GOT3 (cell line): ENCODE measurements around the gene FDXACB1.

ENCODE experiments used
- DNase-seq: peaks from one replicate; lab custom pipeline; 2025; ENCODE audit warnings: mixed read lengths; lab: John Stamatoyannopoulos, UW

FDXACB1 gene

DNA sequence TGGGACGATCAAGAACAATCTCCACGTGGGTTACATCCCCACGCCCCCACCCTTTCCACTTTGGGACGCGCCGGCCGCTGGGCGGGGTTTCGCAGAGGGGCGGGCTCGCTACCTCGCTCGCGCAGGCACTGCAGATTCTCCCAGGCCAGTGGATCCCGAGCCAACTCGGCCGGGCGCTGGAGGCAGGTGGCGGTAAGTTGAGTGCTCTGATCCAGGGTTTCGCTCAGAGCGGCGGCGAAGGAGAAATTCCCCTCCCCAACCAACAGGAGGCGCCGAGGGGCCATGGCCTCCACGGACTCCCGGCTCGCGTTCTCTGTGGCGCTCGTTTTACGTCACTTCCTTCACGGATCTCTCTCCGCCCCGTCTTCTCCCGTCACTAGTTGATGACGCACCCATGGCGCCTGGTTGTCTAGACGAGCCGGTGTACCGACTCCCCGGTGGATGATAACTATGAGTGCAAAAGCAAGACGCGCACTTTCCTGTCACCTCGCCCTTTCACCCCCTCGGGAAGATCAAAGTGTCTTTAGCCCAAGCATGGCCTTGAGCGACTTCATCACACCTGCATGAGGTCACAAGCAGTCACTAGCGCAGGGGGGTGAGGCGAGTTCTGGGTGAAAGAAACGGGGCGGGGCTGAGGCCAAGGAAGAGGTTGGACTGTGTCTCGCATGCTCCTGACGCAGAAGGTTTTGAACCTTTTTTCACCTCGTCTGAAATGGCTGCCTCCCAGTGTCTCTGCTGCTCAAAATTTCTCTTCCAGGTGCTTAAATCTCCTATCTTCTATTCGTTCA, at the start of gene FDXACB1, which contains the start of gene CFAP68:
FDXACB1 (minus strand) TSS at position 317 of the 788 bp plus-strand sequence; CDS start at position 284, 33 bp downstream.
CFAP68 (plus strand) TSS at position 693 of the 788 bp plus-strand sequence; CDS start at position 713, 20 bp downstream.
- peak; percentile 63 for DNase-seq

GRCh38 chr11:111926505-111927391, 47.8 kb upstream of the FDXACB1 start:
- DNase-seq = peak; percentile 69

GRCh38 chr11:111925953-111926352, 47.0 kb upstream of the FDXACB1 start:
- DNase-seq = no peak

DNA sequence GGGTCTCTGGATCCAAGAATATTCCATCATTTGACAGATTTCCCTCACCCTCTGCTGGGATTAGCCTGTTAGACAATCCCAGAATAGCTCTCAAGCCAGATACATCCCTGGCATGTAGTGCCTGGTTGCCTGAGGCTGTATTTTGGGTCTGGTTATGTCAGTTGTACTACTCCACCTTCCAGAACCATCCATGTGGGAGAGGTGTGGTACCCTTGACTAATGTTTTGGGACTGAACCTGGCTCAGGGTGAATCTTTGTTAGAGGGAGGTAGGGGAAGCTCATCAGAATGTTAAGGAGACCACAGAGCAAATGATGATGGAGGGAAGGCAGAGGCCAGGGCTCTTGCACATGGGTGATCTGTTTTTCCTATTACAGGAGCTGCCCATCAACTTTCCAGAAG, 45.0 kb upstream of the FDXACB1 start:
- no peak for DNase-seq

- no peak for DNase-seq
Observed at GRCh38 chr11:111923351-111923788, 44.4 kb upstream of the FDXACB1 start.

GRCh38 chr11:111922803-111923202, 43.8 kb upstream of the FDXACB1 start:
- no peak for DNase-seq

DNA sequence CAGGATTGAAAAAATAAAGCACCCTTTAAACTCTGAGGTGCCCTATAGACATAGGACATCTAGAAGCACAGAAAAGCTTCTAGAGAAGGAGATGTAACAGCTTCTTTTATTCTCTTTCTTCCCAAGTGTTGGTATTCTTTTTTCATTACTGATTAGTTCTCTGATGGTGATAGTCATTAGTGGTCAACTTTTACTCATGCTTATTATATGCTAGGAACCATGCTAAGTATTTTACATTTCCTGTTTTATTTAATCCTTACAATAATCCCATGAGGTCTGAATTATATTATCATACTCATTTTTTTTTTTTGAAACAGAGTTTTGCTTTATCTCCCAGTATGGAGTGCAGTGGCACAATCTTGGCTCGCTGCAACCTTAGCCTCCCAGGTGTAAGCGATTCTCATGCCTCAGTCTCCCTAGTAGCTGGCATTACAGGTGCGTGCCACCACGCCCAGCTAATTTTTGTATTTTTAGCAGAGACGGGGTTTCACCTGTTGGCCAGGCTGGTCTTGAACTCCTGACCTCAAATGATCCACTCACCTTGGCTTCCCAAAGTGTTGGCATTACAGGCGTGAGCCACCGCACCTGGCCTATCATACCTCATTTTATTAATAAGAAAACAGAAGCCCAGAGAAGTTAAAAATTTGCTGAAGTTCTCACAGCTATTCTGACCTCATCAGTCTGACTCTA, 42.7 kb upstream of the FDXACB1 start:
- DNase-seq = no peak

GRCh38 chr11:111920908-111921307, 41.9 kb upstream of the FDXACB1 start:
- no peak for DNase-seq

- no peak for DNase-seq
Observed at GRCh38 chr11:111918390-111919256, 39.7 kb upstream of the FDXACB1 start, which contains the start of gene C11orf52. Gene C11orf52, plus strand, starts transcription at chr11:111918913. Its CDS starts 60 bp downstream, at chr11:111918973.

DNA sequence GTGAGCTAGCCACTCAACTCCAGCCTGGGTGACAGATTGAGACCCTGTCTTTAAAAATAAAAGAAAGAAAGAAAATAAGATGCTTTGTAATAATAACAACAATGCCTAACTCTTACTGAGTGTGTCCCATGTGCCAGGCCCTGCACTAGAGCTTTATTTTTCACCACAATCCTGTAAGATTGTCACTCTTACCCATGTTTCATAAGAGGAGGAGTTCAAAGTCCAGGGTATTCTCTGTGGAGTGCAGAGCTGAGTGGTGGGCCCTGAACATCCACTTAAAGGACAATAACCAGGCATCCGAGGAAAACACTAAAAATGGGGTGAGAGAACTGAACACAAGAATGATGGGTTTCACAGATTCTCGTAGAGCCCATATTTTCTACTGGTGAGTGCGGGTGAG, 38.8 kb upstream of the FDXACB1 start:
- DNase-seq = no peak

DNA sequence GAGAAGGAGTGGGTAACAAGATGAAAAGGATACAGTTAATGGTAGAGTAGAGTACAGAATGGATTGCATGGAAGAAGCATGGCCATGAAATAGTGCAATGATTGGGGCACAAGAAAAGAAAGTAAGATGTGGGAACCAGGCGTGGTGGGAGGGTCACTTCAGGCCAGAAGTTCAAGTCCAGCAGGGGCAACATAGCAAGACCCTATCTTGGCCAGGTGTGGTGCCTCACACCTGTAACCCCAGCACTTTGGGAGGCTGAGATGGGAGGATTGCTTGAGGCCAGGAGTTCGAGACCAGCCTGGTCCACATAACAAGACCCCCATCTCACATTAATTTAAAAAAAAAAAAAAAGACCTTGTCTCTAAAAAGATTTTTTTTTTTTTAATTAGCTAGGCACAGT, 38.3 kb upstream of the FDXACB1 start:
- no peak for DNase-seq

DNA sequence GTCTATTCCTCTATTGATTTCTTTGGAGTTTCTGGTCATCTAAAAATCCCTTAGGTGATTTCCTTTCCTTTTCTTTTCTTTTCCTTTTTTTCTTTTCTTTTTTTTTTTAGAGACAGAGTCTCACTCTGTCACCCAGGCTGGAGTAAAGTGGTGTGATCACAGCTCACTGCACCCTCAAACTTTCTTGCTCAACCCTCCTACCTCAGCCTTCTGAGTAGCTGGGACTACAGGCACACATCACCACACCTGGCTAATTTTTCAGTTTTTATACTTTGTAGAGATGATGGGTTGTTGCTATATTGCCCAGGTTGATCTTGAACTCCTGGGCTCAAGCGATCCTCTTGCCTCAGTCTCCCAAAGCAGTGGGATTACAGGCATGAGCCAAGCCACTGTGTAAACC, 37.8 kb upstream of the FDXACB1 start:
- DNase-seq = no peak

- no peak for DNase-seq
Observed at GRCh38 chr11:111913997-111914396, 35.0 kb upstream of the FDXACB1 start.

- no peak for DNase-seq
Observed at GRCh38 chr11:111913031-111913861, 34.3 kb upstream of the FDXACB1 start.

DNA sequence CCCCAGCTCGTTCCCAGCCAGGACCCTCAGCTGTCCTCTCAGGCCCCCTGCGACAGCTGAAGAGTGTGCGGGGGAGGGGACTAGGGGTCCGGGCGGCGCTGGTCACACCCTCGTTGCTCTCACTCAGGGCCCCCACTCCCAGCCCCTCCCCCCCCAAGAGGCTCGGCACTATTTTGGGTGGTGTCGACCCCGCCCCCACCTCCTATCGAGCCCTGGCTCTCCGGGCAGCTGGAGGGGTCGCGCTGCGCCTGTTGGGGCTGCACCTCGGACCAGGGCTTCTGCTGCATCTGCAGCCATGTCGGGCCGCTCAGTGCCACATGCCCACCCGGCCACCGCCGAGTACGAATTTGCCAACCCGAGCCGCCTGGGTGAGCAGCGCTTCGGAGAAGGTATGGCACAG, 33.6 kb upstream of the FDXACB1 start, which contains the start of gene HSPB2:
HSPB2 (plus strand) TSS at position 200 of the 400 bp plus-strand sequence; CDS start at position 296, 96 bp downstream.
- no peak for DNase-seq

- peak; percentile 34 for DNase-seq
Observed at GRCh38 chr11:111911563-111912401, 32.8 kb upstream of the FDXACB1 start, which contains the start of gene CRYAB. Gene CRYAB, minus strand, starts transcription at chr11:111911770. Its CDS starts 46 bp downstream, at chr11:111911724.

DNA sequence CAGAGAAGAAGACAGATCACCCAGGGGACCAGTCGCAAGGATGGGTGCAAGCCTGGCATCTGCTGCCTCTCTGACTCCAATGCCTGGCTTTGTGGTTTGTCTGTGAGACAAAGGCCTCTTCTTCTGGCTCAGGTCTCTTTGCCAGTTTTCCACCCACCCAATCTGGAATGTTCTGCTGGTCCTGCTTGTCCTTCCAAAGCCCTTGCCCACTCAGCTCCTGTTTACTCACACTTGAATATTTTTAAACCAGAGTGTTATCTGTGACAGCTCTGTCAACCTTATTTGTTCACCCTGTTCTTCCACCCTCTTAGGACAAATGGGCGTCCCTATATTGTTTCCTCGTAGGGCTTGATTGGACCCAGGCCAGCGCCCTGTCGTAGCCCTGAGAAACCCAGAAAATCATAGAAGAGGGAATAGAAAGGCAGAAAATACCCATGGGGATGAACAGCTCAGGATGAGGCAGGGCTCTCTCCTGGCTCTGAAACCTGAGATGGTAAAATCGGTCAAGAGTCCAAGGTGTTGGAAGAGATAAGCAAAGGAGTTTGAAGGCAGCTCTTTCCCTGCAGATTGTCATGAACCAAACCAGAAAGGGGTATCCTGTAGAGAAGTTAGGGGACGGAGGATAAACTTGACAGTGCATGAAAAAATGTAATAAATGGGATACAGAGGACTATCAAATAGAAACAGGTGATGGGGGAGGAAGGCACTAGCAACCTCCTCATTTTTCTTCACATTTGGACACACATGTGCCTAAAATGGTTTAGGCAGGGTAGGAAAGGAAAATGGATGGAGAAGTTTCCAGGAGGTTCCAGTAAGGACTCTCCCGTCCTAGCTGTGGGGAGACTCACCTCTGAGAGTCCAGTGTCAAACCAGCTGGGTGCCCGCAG, 32.0 kb upstream of the FDXACB1 start:
- DNase-seq = no peak

- no peak for DNase-seq
Observed at GRCh38 chr11:111909378-111909777, 30.4 kb upstream of the FDXACB1 start.
